ENCODE results near the gene USP35.

GRCh38 chr11:78219493-78220217 is 30.9 kb downstream of the USP35 start:
- TF ChIP-seq EZH2 (IDR thresholded peaks at IDR 0.05; ENCODE audit: low read length, unreplicated experiment): no peak
- no peak for TF ChIP-seq CTCF (conservative IDR thresholded peaks at IDR 0.05; ENCODE audit: low read depth, low read length)
